ENCODE data around the gene CSNK1D. TPM values are rescaled to one million over a fixed set of nuclear protein-coding genes. Genes with fewer than 3 reads are reported as not detected.

CSNK1D gene
- total and polyA plus RNA-seq, 7 experiments from 2014 or later, result 46.1 to 249 (median 170) TPM

- ChIA-PET CTCF (interaction anchor here (0.7 kb wide), 1 partner anchor 19 kb away, joined by 3 read pairs; no protein-coding TSS in a partner anchor), POLR2A (no interaction called here)
- H3K27me3 Mint-ChIP-seq, result no peaks in the 10 kb centered on the region
- peak overlapping the region in 2 of 9 donors; percentile 28 to 71 for H3K27ac Mint-ChIP-seq
- intact Hi-C loops (cut with micrococcal nuclease), result no loop called here
- peaks cover 16 to 43% (median 23%) of the 10 kb centered on the region in 5 donors for H3K36me3 Mint-ChIP-seq
- H3K4me1 Mint-ChIP-seq, result peaks cover 14 to 36% (median 25%) of the 10 kb centered on the region in 7 donors
- ATAC-seq (no peak), DNase-seq (no peak)
- Histone ChIP-seq H3K4me1 (ENCODE audit: control insufficient read depth in 2 of 2, insufficient read depth in 2 of 2, low read length in 2 of 2) (peaks cover 3 to 6% of the 10 kb centered on the region in 2 donors), H3K27ac (ENCODE audit: low read depth, low read length) (peak overlapping the region; percentile 37), H3K4me3 (ENCODE audit: low read length) (no peak overlapping the region), H3K27me3 (ENCODE audit: control insufficient read depth in 2 of 2, insufficient read depth in 2 of 2, low read length in 2 of 2) (no peaks in the 10 kb centered on the region), H3K36me3 (ENCODE audit: control insufficient read depth in 2 of 3, insufficient read depth in 3 of 3, low read length in 3 of 3) (peaks cover 52 to 100% (median 66%) of the 10 kb centered on the region in 3 experiments), H3K9me3 (ENCODE audit: control insufficient read depth in 2 of 3, low read length in 3 of 3) (no peaks in the 10 kb centered on the region)
- H3K9me3 Mint-ChIP-seq, result peaks cover 0 to 5% (median 0%) of the 10 kb centered on the region in 11 donors
- peak overlapping the region in 1 of 10 donors; percentile 38 for H3K4me3 Mint-ChIP-seq
Measured at GRCh38 chr17:82247182-82247823, 26.2 kb downstream of the CSNK1D start.

GRCh38 chr17:82246365-82247181 lies 26.9 kb downstream of the CSNK1D start:
- Mint-ChIP-seq H3K27ac (peak overlapping the region in 6 of 9 donors; percentile 25 to 71 (median 55)), H3K9me3 (peaks cover 0 to 5% (median 0%) of the 10 kb centered on the region in 11 donors), H3K36me3 (peaks cover 14 to 41% (median 20%) of the 10 kb centered on the region in 5 donors), H3K4me3 (no peak overlapping the region), H3K4me1 (peaks cover 14 to 40% (median 25%) of the 10 kb centered on the region in 7 donors), H3K27me3 (no peaks in the 10 kb centered on the region)
- H3K4me1 ChIP-seq (ENCODE audit: control insufficient read depth in 2 of 2, insufficient read depth in 2 of 2, low read length in 2 of 2), result peaks cover 3 to 6% of the 10 kb centered on the region in 2 donors
- ATAC-seq (no peak), DNase-seq (no peak)
- ChIA-PET POLR2A (interaction anchor here (0.6 kb wide), 1 partner anchor 35 kb away, joined by 3 read pairs; no protein-coding TSS in a partner anchor), CTCF (interaction anchor here (0.7 kb wide), 1 partner anchor 19 kb away, joined by 3 read pairs; no protein-coding TSS in a partner anchor)
- intact Hi-C loops (cut with micrococcal nuclease), result no loop called here
- H3K4me3 ChIP-seq (ENCODE audit: low read length), result no peak overlapping the region
- no peaks in the 10 kb centered on the region for H3K27me3 ChIP-seq (ENCODE audit: control insufficient read depth in 2 of 2, insufficient read depth in 2 of 2, low read length in 2 of 2)
- no peaks in the 10 kb centered on the region for H3K9me3 ChIP-seq (ENCODE audit: control insufficient read depth in 2 of 3, low read length in 3 of 3)
- peaks cover 46 to 96% (median 60%) of the 10 kb centered on the region in 3 experiments for H3K36me3 ChIP-seq (ENCODE audit: control insufficient read depth in 2 of 3, insufficient read depth in 3 of 3, low read length in 3 of 3)
- peak overlapping the region; percentile 37 for H3K27ac ChIP-seq (ENCODE audit: low read depth, low read length)

DNA sequence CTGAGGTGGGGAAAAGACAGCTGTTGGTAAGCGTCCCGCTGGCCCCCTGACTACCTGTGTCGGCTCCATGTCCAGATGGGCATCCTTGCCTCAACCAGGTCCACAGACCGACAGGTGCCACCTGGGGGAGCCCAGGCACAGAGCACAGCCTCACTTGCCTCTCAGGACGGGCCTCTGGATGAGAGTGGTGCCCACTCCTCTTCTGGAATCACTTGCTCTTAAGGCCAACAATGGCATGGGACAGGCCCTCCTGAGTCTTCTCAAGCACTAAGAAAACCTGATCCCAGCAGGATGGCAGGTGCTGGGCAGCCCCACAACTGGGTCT lies 27.5 kb downstream of the CSNK1D start:
- H3K9me3 ChIP-seq (ENCODE audit: control insufficient read depth in 2 of 3, low read length in 3 of 3), result no peaks in the 10 kb centered on the region
- peak overlapping the region in 2 of 9 donors; percentile 41 to 46 for H3K27ac Mint-ChIP-seq
- DNase-seq (no peak), ATAC-seq (no peak)
- H3K27ac ChIP-seq (ENCODE audit: low read depth, low read length), result no peak overlapping the region
- H3K9me3 Mint-ChIP-seq, result peaks cover 0 to 5% (median 0%) of the 10 kb centered on the region in 11 donors
- peaks cover 3 to 10% of the 10 kb centered on the region in 2 donors for H3K4me1 ChIP-seq (ENCODE audit: control insufficient read depth in 2 of 2, insufficient read depth in 2 of 2, low read length in 2 of 2)
- no peaks in the 10 kb centered on the region for H3K27me3 ChIP-seq (ENCODE audit: control insufficient read depth in 2 of 2, insufficient read depth in 2 of 2, low read length in 2 of 2)
- no peak overlapping the region for H3K4me3 Mint-ChIP-seq
- peaks cover 14 to 35% (median 18%) of the 10 kb centered on the region in 5 donors for H3K36me3 Mint-ChIP-seq
- ChIA-PET POLR2A (interaction anchor here (0.6 kb wide), 1 partner anchor 34 kb away, joined by 3 read pairs; no protein-coding TSS in a partner anchor), CTCF (interaction anchor here (0.6 kb wide), 1 partner anchor 369 kb away, joined by 3 read pairs; no protein-coding TSS in a partner anchor)
- intact Hi-C loops (cut with micrococcal nuclease), result no loop called here
- peaks cover 40 to 90% (median 54%) of the 10 kb centered on the region in 3 experiments for H3K36me3 ChIP-seq (ENCODE audit: control insufficient read depth in 2 of 3, insufficient read depth in 3 of 3, low read length in 3 of 3)
- no peak overlapping the region for H3K4me3 ChIP-seq (ENCODE audit: low read length)
- H3K27me3 Mint-ChIP-seq, result no peaks in the 10 kb centered on the region
- peaks cover 14 to 46% (median 27%) of the 10 kb centered on the region in 7 donors for H3K4me1 Mint-ChIP-seq

DNA sequence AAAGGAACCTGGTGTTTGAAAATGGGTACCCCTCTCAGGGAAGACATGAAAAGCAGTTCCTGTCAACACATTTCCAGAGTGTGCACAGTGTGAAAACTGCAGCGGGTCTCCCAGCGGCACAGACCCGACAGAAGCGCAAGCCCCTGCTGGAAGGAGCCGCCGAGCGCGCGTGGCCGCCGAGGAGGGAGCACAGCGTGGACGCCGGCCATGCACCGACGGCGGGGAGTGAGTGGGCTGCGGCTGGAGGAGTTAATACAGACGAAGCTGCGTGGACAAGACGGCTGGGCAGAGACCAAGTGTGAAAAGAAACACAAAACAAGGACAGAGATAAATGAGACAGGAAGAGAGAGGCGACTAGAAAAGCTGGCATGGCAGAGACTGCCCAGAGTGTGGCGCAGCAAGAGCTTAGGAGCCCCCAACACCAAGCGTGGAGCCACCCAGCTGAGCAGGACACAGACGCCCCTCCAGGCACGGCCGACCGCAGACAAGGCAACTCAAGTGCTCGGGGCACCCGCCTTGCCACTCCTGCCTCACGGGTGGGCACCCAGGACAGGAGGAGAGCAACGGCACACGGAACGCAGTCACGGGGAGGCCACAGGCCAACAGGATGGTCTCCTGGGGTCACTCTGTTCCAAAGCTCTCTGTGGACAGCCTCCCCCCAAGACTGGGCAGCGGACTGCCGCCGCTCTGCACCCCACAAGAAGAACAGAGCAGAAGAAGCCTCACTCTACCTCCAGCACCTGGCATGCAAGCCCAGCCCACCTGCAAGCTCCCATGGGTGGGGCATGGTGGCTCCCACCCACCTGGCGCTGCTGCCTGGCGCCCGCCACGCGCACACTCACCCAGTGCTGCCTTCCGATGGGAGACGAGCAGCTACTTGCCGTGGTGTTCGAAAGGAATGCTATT lies 28.1 kb downstream of the CSNK1D start:
- H3K27ac Mint-ChIP-seq, result peak overlapping the region in 5 of 9 donors; percentile 16 to 53 (median 44)
- Histone ChIP-seq H3K27me3 (ENCODE audit: control insufficient read depth in 2 of 2, insufficient read depth in 2 of 2, low read length in 2 of 2) (no peaks in the 10 kb centered on the region), H3K36me3 (ENCODE audit: control insufficient read depth in 2 of 3, insufficient read depth in 3 of 3, low read length in 3 of 3) (peaks cover 34 to 84% (median 50%) of the 10 kb centered on the region in 3 experiments), H3K4me3 (ENCODE audit: low read length) (no peak overlapping the region), H3K9me3 (ENCODE audit: control insufficient read depth in 2 of 3, low read length in 3 of 3) (no peaks in the 10 kb centered on the region), H3K27ac (ENCODE audit: low read depth, low read length) (no peak overlapping the region), H3K4me1 (ENCODE audit: control insufficient read depth in 2 of 2, insufficient read depth in 2 of 2, low read length in 2 of 2) (peaks cover 3 to 16% of the 10 kb centered on the region in 2 donors)
- H3K4me1 Mint-ChIP-seq, result peaks cover 14 to 52% (median 30%) of the 10 kb centered on the region in 7 donors
- ChIA-PET CTCF (interaction anchor here (0.6 kb wide), 2 partner anchors 51 to 369 kb away, joined by 3 to 4 read pairs; no protein-coding TSS in a partner anchor), POLR2A (interaction anchor here (0.6 kb wide), 1 partner anchor 34 kb away, joined by 3 read pairs; no protein-coding TSS in a partner anchor)
- no peaks in the 10 kb centered on the region for H3K27me3 Mint-ChIP-seq
- no peak overlapping the region for H3K4me3 Mint-ChIP-seq
- intact Hi-C loops (cut with micrococcal nuclease), result loop anchor here in 1 of 2 donors (2.0 kb wide), 1 partner anchor 75 kb away; no protein-coding TSS in a partner anchor
- H3K36me3 Mint-ChIP-seq, result peaks cover 14 to 30% (median 18%) of the 10 kb centered on the region in 5 donors
- peaks cover 0 to 5% (median 0%) of the 10 kb centered on the region in 11 donors for H3K9me3 Mint-ChIP-seq
- no peak for ATAC-seq
- DNase-seq, result no peak

DNA sequence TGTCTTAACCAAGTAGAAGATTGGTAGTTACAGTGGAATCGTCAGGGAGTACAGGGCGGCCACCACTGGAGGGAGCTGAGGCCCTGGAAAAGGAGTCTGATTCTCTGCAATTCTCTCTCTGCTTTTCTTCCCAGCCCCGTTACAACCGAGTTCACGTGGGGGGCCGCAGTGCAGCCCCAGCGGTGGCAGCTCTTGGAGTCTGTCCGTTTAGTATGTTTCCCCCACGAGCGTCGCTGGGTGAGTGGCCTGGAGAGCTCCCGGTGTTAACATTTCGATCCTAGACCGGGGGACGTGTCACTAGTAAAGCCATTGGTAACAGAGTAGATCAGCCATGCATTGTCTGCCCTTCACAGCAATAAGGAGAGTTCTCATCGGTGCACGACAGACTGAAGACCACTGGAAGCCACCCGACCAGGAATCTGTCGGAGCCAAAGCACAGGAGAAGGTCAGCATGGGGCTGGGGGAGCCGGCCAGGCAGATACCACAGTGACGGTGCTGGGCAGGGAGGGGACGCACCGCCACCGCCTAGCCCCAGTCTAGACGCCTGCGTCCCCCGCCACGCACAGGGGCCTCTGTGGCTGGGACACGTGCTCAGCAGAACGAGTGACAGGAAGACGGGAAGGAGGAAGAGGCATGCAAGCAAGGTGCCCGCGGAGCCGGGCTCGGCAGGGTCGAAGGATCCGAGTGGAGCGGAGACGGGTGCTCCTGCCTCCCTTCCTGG lies 28.9 kb downstream of the CSNK1D start:
- H3K36me3 Mint-ChIP-seq, result peaks cover 14 to 30% (median 18%) of the 10 kb centered on the region in 5 donors
- no peaks in the 10 kb centered on the region for H3K27me3 ChIP-seq (ENCODE audit: control insufficient read depth in 2 of 2, insufficient read depth in 2 of 2, low read length in 2 of 2)
- H3K4me3 ChIP-seq (ENCODE audit: low read length), result no peak overlapping the region
- ChIA-PET POLR2A (interaction anchor here (1.9 kb wide), 1 partner anchor 11 kb away, joined by 5 read pairs; no protein-coding TSS in a partner anchor), CTCF (interaction anchor here (0.6 kb wide), 2 partner anchors 51 to 212 kb away, joined by 3 to 4 read pairs; no protein-coding TSS in a partner anchor)
- peaks cover 3 to 25% of the 10 kb centered on the region in 2 donors for H3K4me1 ChIP-seq (ENCODE audit: control insufficient read depth in 2 of 2, insufficient read depth in 2 of 2, low read length in 2 of 2)
- intact Hi-C loops (cut with micrococcal nuclease), result loop anchor here in 1 of 2 donors (2.0 kb wide), 1 partner anchor 76 kb away; no protein-coding TSS in a partner anchor
- H3K9me3 Mint-ChIP-seq, result peaks cover 0 to 4% (median 0%) of the 10 kb centered on the region in 11 donors
- H3K36me3 ChIP-seq (ENCODE audit: control insufficient read depth in 2 of 3, insufficient read depth in 3 of 3, low read length in 3 of 3), result peaks cover 34 to 76% (median 43%) of the 10 kb centered on the region in 3 experiments
- peak overlapping the region in 8 of 9 donors; percentile 42 to 84 (median 72) for H3K27ac Mint-ChIP-seq
- ATAC-seq (no peak), DNase-seq (peak in 2 of 9 donors; percentile 21 to 38)
- no peak overlapping the region for H3K4me3 Mint-ChIP-seq
- no peak overlapping the region for H3K27ac ChIP-seq (ENCODE audit: low read depth, low read length)
- peaks cover 14 to 60% (median 36%) of the 10 kb centered on the region in 7 donors for H3K4me1 Mint-ChIP-seq
- no peaks in the 10 kb centered on the region for H3K27me3 Mint-ChIP-seq
- H3K9me3 ChIP-seq (ENCODE audit: control insufficient read depth in 2 of 3, low read length in 3 of 3), result no peaks in the 10 kb centered on the region
